ENCODE measurements around the gene HIGD1A. TPM values are rescaled to one million over a fixed set of nuclear protein-coding genes. Genes with fewer than 3 reads are reported as not detected.

HIGD1A gene
- total and polyA plus RNA-seq, 2 of the 8 experiments (the other 6 are each of a cell fraction or from before 2014, with no cell fraction given) = 67.3 to 95.4 TPM

DNA sequence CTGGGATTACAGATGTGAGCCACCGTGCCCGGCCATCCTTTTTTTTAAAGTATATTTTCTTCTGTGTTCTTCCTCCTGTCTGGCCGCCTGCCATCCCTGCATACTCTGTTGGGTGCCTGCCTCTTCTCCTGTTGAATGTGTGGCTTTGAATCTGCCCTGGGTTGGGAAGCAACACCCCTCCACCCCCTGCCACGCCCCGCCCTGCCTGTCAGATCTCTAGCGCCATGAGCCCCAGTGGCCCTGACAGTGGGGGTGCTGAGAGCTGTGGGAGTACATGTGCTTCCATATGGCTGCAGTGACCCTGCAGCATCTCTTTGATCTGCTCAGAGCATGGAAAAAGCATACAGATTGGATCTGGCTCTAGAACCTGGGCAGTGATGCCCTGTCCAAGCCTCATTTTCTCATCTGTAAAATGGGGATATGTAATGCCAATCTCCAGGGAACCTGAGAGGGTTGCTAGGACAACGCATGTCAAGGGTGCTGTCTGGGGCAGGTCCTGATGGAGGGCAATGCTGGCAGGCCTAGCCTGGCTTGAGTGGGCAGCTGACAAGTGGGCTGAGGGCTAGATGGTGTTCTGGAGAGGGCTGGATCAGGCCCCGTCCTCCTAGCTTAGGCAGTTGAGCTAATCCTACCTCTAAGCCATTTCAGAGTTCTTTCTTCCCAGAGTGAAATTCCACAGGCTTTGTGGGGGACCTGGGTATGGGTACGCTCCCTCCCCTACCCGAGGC is 55.1 kb downstream of the HIGD1A start (continued):
- TF ChIP-seq, protein P1, sequence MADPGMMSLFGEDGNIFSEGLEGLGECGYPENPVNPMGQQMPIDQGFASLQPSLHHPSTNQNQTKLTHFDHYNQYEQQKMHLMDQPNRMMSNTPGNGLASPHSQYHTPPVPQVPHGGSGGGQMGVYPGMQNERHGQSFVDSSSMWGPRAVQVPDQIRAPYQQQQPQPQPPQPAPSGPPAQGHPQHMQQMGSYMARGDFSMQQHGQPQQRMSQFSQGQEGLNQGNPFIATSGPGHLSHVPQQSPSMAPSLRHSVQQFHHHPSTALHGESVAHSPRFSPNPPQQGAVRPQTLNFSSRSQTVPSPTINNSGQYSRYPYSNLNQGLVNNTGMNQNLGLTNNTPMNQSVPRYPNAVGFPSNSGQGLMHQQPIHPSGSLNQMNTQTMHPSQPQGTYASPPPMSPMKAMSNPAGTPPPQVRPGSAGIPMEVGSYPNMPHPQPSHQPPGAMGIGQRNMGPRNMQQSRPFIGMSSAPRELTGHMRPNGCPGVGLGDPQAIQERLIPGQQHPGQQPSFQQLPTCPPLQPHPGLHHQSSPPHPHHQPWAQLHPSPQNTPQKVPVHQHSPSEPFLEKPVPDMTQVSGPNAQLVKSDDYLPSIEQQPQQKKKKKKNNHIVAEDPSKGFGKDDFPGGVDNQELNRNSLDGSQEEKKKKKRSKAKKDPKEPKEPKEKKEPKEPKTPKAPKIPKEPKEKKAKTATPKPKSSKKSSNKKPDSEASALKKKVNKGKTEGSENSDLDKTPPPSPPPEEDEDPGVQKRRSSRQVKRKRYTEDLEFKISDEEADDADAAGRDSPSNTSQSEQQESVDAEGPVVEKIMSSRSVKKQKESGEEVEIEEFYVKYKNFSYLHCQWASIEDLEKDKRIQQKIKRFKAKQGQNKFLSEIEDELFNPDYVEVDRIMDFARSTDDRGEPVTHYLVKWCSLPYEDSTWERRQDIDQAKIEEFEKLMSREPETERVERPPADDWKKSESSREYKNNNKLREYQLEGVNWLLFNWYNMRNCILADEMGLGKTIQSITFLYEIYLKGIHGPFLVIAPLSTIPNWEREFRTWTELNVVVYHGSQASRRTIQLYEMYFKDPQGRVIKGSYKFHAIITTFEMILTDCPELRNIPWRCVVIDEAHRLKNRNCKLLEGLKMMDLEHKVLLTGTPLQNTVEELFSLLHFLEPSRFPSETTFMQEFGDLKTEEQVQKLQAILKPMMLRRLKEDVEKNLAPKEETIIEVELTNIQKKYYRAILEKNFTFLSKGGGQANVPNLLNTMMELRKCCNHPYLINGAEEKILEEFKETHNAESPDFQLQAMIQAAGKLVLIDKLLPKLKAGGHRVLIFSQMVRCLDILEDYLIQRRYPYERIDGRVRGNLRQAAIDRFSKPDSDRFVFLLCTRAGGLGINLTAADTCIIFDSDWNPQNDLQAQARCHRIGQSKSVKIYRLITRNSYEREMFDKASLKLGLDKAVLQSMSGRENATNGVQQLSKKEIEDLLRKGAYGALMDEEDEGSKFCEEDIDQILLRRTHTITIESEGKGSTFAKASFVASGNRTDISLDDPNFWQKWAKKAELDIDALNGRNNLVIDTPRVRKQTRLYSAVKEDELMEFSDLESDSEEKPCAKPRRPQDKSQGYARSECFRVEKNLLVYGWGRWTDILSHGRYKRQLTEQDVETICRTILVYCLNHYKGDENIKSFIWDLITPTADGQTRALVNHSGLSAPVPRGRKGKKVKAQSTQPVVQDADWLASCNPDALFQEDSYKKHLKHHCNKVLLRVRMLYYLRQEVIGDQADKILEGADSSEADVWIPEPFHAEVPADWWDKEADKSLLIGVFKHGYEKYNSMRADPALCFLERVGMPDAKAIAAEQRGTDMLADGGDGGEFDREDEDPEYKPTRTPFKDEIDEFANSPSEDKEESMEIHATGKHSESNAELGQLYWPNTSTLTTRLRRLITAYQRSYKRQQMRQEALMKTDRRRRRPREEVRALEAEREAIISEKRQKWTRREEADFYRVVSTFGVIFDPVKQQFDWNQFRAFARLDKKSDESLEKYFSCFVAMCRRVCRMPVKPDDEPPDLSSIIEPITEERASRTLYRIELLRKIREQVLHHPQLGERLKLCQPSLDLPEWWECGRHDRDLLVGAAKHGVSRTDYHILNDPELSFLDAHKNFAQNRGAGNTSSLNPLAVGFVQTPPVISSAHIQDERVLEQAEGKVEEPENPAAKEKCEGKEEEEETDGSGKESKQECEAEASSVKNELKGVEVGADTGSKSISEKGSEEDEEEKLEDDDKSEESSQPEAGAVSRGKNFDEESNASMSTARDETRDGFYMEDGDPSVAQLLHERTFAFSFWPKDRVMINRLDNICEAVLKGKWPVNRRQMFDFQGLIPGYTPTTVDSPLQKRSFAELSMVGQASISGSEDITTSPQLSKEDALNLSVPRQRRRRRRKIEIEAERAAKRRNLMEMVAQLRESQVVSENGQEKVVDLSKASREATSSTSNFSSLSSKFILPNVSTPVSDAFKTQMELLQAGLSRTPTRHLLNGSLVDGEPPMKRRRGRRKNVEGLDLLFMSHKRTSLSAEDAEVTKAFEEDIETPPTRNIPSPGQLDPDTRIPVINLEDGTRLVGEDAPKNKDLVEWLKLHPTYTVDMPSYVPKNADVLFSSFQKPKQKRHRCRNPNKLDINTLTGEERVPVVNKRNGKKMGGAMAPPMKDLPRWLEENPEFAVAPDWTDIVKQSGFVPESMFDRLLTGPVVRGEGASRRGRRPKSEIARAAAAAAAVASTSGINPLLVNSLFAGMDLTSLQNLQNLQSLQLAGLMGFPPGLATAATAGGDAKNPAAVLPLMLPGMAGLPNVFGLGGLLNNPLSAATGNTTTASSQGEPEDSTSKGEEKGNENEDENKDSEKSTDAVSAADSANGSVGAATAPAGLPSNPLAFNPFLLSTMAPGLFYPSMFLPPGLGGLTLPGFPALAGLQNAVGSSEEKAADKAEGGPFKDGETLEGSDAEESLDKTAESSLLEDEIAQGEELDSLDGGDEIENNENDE (IDR thresholded peaks at IDR 0.05; ENCODE audit: insufficient replicate concordance, low read length) = no peak
- no peak for TF ChIP-seq NRF1 (IDR thresholded peaks at IDR 0.05; ENCODE audit: low read depth, low read length)
- TF ChIP-seq, protein P2, sequence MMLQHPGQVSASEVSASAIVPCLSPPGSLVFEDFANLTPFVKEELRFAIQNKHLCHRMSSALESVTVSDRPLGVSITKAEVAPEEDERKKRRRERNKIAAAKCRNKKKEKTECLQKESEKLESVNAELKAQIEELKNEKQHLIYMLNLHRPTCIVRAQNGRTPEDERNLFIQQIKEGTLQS (IDR thresholded peaks at IDR 0.05; ENCODE audit: insufficient read depth, low read depth, low read length) = no peak
- TF ChIP-seq CEBPB (IDR thresholded peaks at IDR 0.05; ENCODE audit: low read depth, low read length) = no peak
- no peak for TF ChIP-seq HDAC6 (IDR thresholded peaks at IDR 0.05; ENCODE audit: low read depth, low read length)
- no peak for TF ChIP-seq GTF2F1 (IDR thresholded peaks at IDR 0.05; ENCODE audit: borderline replicate concordance, low read depth, low read length)
- no peak for TF ChIP-seq TAF1 (IDR thresholded peaks at IDR 0.05; ENCODE audit: low read depth, low read length)
- no peak for TF ChIP-seq RBBP5 (IDR thresholded peaks at IDR 0.05; ENCODE audit: borderline replicate concordance, low read depth, low read length)
- TF ChIP-seq CREB1 (IDR thresholded peaks at IDR 0.05) = no peak
- no peak for TF ChIP-seq CHD2 (IDR thresholded peaks at IDR 0.05; ENCODE audit: low read length)

All from H1 (cell line).